ENCODE results near the gene SP6.

Gene SP6

DNA sequence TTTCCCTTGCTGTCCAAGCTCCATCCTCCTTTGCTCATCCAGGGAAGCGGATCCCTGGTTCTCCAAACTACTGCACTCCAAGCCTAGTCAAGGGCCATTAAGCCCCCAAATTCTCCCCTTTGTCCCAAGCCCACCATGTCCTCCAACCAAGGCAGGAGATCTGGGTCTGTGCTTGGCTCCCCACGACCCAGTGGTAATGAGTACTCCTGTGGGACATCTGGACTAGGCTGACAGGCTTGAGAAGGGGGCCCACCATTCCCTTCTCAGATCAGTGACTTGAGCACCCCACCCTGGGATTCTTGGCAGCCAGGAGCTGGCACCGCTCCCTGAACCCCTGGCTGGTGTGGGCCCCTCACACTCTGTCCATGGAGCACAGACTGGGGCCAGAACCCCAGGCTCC is 46.5 kb downstream of the SP6 start:
- H3K27me3 ChIP-seq (ENCODE audit: low read depth, low read length), result no peaks in the 10 kb centered on the region
- H3K9me3 ChIP-seq (ENCODE audit: insufficient read depth, low read length), result no peaks in the 10 kb centered on the region
- no peak overlapping the region for H3K4me3 ChIP-seq (ENCODE audit: low read length)
- no peak overlapping the region for H3K9ac ChIP-seq (ENCODE audit: low read length)
- H3K4me2 ChIP-seq (ENCODE audit: low read length), result no peak overlapping the region
- H3K27ac ChIP-seq (ENCODE audit: low read length), result no peak overlapping the region
- H3K79me2 ChIP-seq (ENCODE audit: low read length), result no peaks in the 10 kb centered on the region
- H3K36me3 ChIP-seq (replicated peaks; ENCODE audit: low read depth, low read length), result no peaks in the 10 kb centered on the region
- H4K20me1 ChIP-seq (ENCODE audit: insufficient read depth, low read length), result no peaks in the 10 kb centered on the region
- no peak overlapping the region for H2AFZ ChIP-seq (ENCODE audit: low read depth, low read length)
- no peak for TF ChIP-seq EZH2phosphoT487 (IDR thresholded peaks at IDR 0.05; ENCODE audit: low read depth)
- TF ChIP-seq, protein P1, sequence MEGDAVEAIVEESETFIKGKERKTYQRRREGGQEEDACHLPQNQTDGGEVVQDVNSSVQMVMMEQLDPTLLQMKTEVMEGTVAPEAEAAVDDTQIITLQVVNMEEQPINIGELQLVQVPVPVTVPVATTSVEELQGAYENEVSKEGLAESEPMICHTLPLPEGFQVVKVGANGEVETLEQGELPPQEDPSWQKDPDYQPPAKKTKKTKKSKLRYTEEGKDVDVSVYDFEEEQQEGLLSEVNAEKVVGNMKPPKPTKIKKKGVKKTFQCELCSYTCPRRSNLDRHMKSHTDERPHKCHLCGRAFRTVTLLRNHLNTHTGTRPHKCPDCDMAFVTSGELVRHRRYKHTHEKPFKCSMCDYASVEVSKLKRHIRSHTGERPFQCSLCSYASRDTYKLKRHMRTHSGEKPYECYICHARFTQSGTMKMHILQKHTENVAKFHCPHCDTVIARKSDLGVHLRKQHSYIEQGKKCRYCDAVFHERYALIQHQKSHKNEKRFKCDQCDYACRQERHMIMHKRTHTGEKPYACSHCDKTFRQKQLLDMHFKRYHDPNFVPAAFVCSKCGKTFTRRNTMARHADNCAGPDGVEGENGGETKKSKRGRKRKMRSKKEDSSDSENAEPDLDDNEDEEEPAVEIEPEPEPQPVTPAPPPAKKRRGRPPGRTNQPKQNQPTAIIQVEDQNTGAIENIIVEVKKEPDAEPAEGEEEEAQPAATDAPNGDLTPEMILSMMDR (IDR thresholded peaks at IDR 0.05; ENCODE audit: low read depth, low read length), result no peak
- H3K4me1 ChIP-seq (ENCODE audit: low read length), result no peaks in the 10 kb centered on the region

DNA sequence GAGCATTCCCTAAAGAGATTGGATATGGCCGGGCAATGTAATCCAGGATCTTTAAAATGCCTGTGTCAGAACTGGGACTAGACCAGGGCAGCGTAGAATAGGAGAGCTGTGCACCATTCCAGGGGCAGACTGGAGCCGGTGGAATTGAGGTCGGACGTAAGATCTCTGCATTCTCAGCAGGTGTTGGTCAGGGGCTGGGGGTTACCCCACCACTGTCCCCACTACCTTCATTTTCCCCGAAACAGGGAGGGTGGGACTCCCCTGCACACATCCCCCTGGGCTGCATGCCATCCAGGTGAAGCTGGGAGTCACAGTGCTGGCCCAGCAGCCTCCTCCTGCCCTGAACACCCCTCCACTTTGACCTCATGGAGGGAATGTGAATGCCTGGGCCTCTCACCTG is 47.2 kb downstream of the SP6 start:
- TF ChIP-seq, protein P1 (IDR thresholded peaks at IDR 0.05; ENCODE audit: low read depth, low read length), result no peak
- no peak for TF ChIP-seq EZH2phosphoT487 (IDR thresholded peaks at IDR 0.05; ENCODE audit: low read depth)
- H3K4me3 ChIP-seq (ENCODE audit: low read length), result no peak overlapping the region
- no peak overlapping the region for H2AFZ ChIP-seq (ENCODE audit: low read depth, low read length)
- H3K36me3 ChIP-seq (replicated peaks; ENCODE audit: low read depth, low read length), result no peaks in the 10 kb centered on the region
- H3K79me2 ChIP-seq (ENCODE audit: low read length), result no peaks in the 10 kb centered on the region
- no peaks in the 10 kb centered on the region for H3K27me3 ChIP-seq (ENCODE audit: low read depth, low read length)
- no peaks in the 10 kb centered on the region for H4K20me1 ChIP-seq (ENCODE audit: insufficient read depth, low read length)
- H3K9ac ChIP-seq (ENCODE audit: low read length), result no peak overlapping the region
- no peak overlapping the region for H3K4me2 ChIP-seq (ENCODE audit: low read length)
- H3K9me3 ChIP-seq (ENCODE audit: insufficient read depth, low read length), result no peaks in the 10 kb centered on the region
- no peak overlapping the region for H3K27ac ChIP-seq (ENCODE audit: low read length)
- H3K4me1 ChIP-seq (ENCODE audit: low read length), result no peaks in the 10 kb centered on the region

DNA sequence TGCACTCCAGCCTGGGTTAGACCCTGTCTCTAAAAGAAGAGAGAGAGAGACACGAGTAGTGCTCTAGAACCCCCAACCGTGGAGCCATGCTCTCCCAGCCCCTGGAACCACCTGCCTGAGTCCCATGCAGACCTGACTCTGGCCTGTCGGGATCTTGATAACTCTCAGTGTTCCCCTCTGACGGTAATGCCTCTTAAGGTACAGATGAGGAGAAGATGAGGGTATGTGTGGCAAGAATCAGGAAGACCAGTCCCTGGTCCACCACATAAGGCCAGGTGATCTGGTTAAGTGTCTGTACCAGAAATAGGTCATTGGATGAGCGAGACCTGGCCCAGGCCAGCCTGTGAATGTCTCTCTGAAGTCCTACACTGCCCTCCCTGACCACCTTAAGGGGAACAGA is 47.8 kb downstream of the SP6 start:
- Histone ChIP-seq H3K9me3 (ENCODE audit: insufficient read depth, low read length) (no peaks in the 10 kb centered on the region), H2AFZ (ENCODE audit: low read depth, low read length) (no peak overlapping the region), H3K79me2 (ENCODE audit: low read length) (no peaks in the 10 kb centered on the region), H3K9ac (ENCODE audit: low read length) (no peak overlapping the region), H3K27me3 (ENCODE audit: low read depth, low read length) (no peaks in the 10 kb centered on the region), H3K36me3 (replicated peaks; ENCODE audit: low read depth, low read length) (no peaks in the 10 kb centered on the region), H4K20me1 (ENCODE audit: insufficient read depth, low read length) (no peaks in the 10 kb centered on the region), H3K4me1 (ENCODE audit: low read length) (no peaks in the 10 kb centered on the region), H3K4me3 (ENCODE audit: low read length) (no peak overlapping the region), H3K4me2 (ENCODE audit: low read length) (no peak overlapping the region), H3K27ac (ENCODE audit: low read length) (no peak overlapping the region)
- no peak for TF ChIP-seq EZH2phosphoT487 (IDR thresholded peaks at IDR 0.05; ENCODE audit: low read depth)

DNA sequence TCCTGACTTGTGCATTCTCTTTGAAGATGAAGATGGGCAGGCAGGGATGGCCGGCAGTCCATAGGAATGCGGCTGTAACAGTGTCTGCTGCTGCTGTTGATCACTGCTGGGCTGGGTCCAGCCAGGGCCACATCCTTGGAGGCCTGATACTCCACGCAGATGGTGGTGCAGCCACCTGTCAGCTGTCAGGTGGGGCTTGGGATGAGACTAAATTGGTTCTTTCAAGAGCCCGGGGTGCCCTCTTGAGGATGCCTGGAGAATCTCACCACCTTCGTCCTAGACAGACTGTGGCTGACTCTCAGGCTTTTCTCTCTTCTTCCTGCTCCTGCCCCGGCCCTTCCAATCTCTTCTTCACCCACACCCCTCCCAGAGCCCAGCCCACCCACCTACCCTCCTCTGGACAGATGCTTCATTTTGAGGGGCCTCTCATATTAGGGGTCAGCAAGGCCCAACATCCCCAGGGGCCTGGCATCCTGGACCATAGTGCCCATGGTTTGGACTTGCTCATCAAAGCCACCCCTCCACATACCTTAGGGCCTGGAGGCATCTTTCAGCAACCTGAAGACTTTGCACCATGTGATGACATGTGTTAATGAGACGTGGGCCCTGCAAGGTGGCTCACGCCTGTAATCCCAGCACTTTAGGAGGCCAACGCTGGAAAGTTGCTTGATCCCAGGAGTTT is 48.5 kb downstream of the SP6 start:
- Histone ChIP-seq H3K4me2 (ENCODE audit: low read length) (no peak overlapping the region), H4K20me1 (ENCODE audit: insufficient read depth, low read length) (no peaks in the 10 kb centered on the region), H3K4me3 (ENCODE audit: low read length) (no peak overlapping the region), H3K9me3 (ENCODE audit: insufficient read depth, low read length) (no peaks in the 10 kb centered on the region), H3K27me3 (ENCODE audit: low read depth, low read length) (no peaks in the 10 kb centered on the region), H3K27ac (ENCODE audit: low read length) (no peak overlapping the region), H3K79me2 (ENCODE audit: low read length) (no peaks in the 10 kb centered on the region), H3K9ac (ENCODE audit: low read length) (no peak overlapping the region), H3K4me1 (ENCODE audit: low read length) (no peaks in the 10 kb centered on the region), H2AFZ (ENCODE audit: low read depth, low read length) (0 out of 2 replicates have a peak overlapping the region, but pooled peaks have one; percentile 46), H3K36me3 (replicated peaks; ENCODE audit: low read depth, low read length) (no peaks in the 10 kb centered on the region)
- TF ChIP-seq, protein P1 (IDR thresholded peaks at IDR 0.05; ENCODE audit: low read depth, low read length), result peak; percentile 74
- TF ChIP-seq EZH2phosphoT487 (IDR thresholded peaks at IDR 0.05; ENCODE audit: low read depth), result no peak

Data from OCI-LY3 (cell line).